ENCODE measurements around the gene RNF180.

Gene RNF180

DNA sequence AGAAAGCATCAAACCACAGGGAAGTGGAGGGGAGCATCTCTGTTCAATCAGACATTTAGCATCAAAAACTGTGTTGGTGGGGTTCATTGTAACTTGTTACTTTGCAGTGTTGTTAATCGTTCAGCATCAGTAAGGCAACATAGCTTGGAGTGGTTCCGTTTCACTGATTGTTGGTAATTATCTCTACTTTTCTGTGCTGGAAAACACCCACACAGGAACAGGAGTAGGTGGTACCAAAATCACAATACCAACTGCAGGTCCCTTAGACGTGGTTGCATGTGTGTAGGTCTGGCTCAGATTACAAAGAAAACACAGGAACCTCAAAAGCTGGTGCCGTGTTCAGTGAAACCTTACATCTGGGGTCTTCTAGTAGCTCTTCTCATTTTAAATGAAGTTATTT, 146.8 kb downstream of the RNF180 start:
- Histone ChIP-seq H3K79me1 (replicated peaks; ENCODE audit: low read length, poor library complexity, severe bottlenecking) (no peaks in the 10 kb centered on the region), H2BK12ac (ENCODE audit: low read length in 2 of 2) (no peak overlapping the region), H3K4ac (ENCODE audit: low read depth in 1 of 2, low read length in 2 of 2) (no peak overlapping the region), H4K91ac (ENCODE audit: low read length) (no peak overlapping the region), H3K4me3 (ENCODE audit: insufficient read depth in 1 of 2, low read depth in 1 of 2, low read length in 2 of 2) (no peak overlapping the region), H2AK5ac (ENCODE audit: low read length, severe bottlenecking) (no peak overlapping the region), H3K27ac (ENCODE audit: low read length, poor library complexity, severe bottlenecking) (no peak overlapping the region), H2BK120ac (ENCODE audit: low read depth, low read length) (no peak overlapping the region), H3K4me1 (ENCODE audit: control insufficient read depth, insufficient read depth, low read depth, low read length) (no peaks in the 10 kb centered on the region), H3K27me3 (ENCODE audit: control insufficient read depth in 1 of 2, insufficient read depth in 1 of 2, low read length in 2 of 2) (no peaks in the 10 kb centered on the region), H2AFZ (ENCODE audit: low read depth, low read length) (no peak overlapping the region), H3K4me2 (ENCODE audit: low read length, poor library complexity, severe bottlenecking) (no peak overlapping the region), H3K9me3 (ENCODE audit: control insufficient read depth, low read length) (no peaks in the 10 kb centered on the region), H3K9ac (ENCODE audit: low read length) (no peak overlapping the region), H3K18ac (ENCODE audit: low read depth in 1 of 2, low read length in 2 of 2) (no peak overlapping the region), H2BK15ac (ENCODE audit: low read depth, poor library complexity, severe bottlenecking) (no peak overlapping the region), H4K8ac (ENCODE audit: low read length) (no peak overlapping the region), H3K14ac (ENCODE audit: low read length in 2 of 2) (no peak overlapping the region), H3K23ac (ENCODE audit: low read length in 2 of 2) (no peak overlapping the region), H3K36me3 (ENCODE audit: control insufficient read depth in 1 of 2, insufficient read depth in 2 of 2, low read depth in 1 of 2, low read length in 2 of 2) (no peaks in the 10 kb centered on the region), H2BK5ac (ENCODE audit: low read depth, low read length, poor library complexity, severe bottlenecking) (no peak overlapping the region)
- 72% methylated on average over 4 of the region's 4 CpGs for WGBS
- DNase-seq = no peak

- no peaks in the 10 kb centered on the region for H3K27me3 ChIP-seq (ENCODE audit: control insufficient read depth in 1 of 2, insufficient read depth in 1 of 2, low read length in 2 of 2)
- no peak overlapping the region for H2AK5ac ChIP-seq (ENCODE audit: low read length, severe bottlenecking)
Measured at GRCh38 chr5:64315778-64316177, 150.1 kb downstream of the RNF180 start.

GRCh38 chr5:64318175-64318574, 152.5 kb downstream of the RNF180 start:
- H3K4me3 ChIP-seq (ENCODE audit: insufficient read depth in 1 of 2, low read depth in 1 of 2, low read length in 2 of 2) = no peak overlapping the region
- H2BK12ac ChIP-seq (ENCODE audit: low read length in 2 of 2) = no peak overlapping the region
- no peak overlapping the region for H3K4ac ChIP-seq (ENCODE audit: low read depth in 1 of 2, low read length in 2 of 2)
- H3K23ac ChIP-seq (ENCODE audit: low read length in 2 of 2) = no peak overlapping the region
- H3K9ac ChIP-seq (ENCODE audit: low read length) = no peak overlapping the region
- no peaks in the 10 kb centered on the region for H3K79me1 ChIP-seq (replicated peaks; ENCODE audit: low read length, poor library complexity, severe bottlenecking)
- no peak overlapping the region for H2BK120ac ChIP-seq (ENCODE audit: low read depth, low read length)
- H2BK5ac ChIP-seq (ENCODE audit: low read depth, low read length, poor library complexity, severe bottlenecking) = no peak overlapping the region
- no peak overlapping the region for H2AK5ac ChIP-seq (ENCODE audit: low read length, severe bottlenecking)
- H3K18ac ChIP-seq (ENCODE audit: low read depth in 1 of 2, low read length in 2 of 2) = no peak overlapping the region
- no peaks in the 10 kb centered on the region for H3K27me3 ChIP-seq (ENCODE audit: control insufficient read depth in 1 of 2, insufficient read depth in 1 of 2, low read length in 2 of 2)
- no peak overlapping the region for H2AFZ ChIP-seq (ENCODE audit: low read depth, low read length)
- WGBS = no CpG with 5 or more reads among the region's 1 CpG
- no peaks in the 10 kb centered on the region for H3K4me1 ChIP-seq (ENCODE audit: control insufficient read depth, insufficient read depth, low read depth, low read length)
- no peak for DNase-seq
- H3K36me3 ChIP-seq (ENCODE audit: control insufficient read depth in 1 of 2, insufficient read depth in 2 of 2, low read depth in 1 of 2, low read length in 2 of 2) = no peaks in the 10 kb centered on the region
- H2BK15ac ChIP-seq (ENCODE audit: low read depth, poor library complexity, severe bottlenecking) = no peak overlapping the region
- no peaks in the 10 kb centered on the region for H3K9me3 ChIP-seq (ENCODE audit: control insufficient read depth, low read length)
- no peak overlapping the region for H3K14ac ChIP-seq (ENCODE audit: low read length in 2 of 2)
- no peak overlapping the region for H4K8ac ChIP-seq (ENCODE audit: low read length)
- no peak overlapping the region for H4K91ac ChIP-seq (ENCODE audit: low read length)
- no peak overlapping the region for H3K4me2 ChIP-seq (ENCODE audit: low read length, poor library complexity, severe bottlenecking)
- H3K27ac ChIP-seq (ENCODE audit: low read length, poor library complexity, severe bottlenecking) = no peak overlapping the region

More at GRCh38 chr5:64315778-64316177, 150.1 kb downstream of the RNF180 start:
- Histone ChIP-seq H2BK12ac (ENCODE audit: low read length in 2 of 2) (no peak overlapping the region), H3K4ac (ENCODE audit: low read depth in 1 of 2, low read length in 2 of 2) (no peak overlapping the region), H3K4me1 (ENCODE audit: control insufficient read depth, insufficient read depth, low read depth, low read length) (no peaks in the 10 kb centered on the region), H3K18ac (ENCODE audit: low read depth in 1 of 2, low read length in 2 of 2) (no peak overlapping the region), H3K27ac (ENCODE audit: low read length, poor library complexity, severe bottlenecking) (no peak overlapping the region), H3K9ac (ENCODE audit: low read length) (no peak overlapping the region), H2AFZ (ENCODE audit: low read depth, low read length) (no peak overlapping the region), H3K36me3 (ENCODE audit: control insufficient read depth in 1 of 2, insufficient read depth in 2 of 2, low read depth in 1 of 2, low read length in 2 of 2) (no peaks in the 10 kb centered on the region), H4K8ac (ENCODE audit: low read length) (no peak overlapping the region), H3K14ac (ENCODE audit: low read length in 2 of 2) (no peak overlapping the region), H3K23ac (ENCODE audit: low read length in 2 of 2) (no peak overlapping the region), H3K79me1 (replicated peaks; ENCODE audit: low read length, poor library complexity, severe bottlenecking) (no peaks in the 10 kb centered on the region), H4K91ac (ENCODE audit: low read length) (no peak overlapping the region), H2BK15ac (ENCODE audit: low read depth, poor library complexity, severe bottlenecking) (no peak overlapping the region), H3K9me3 (ENCODE audit: control insufficient read depth, low read length) (no peaks in the 10 kb centered on the region), H3K4me2 (ENCODE audit: low read length, poor library complexity, severe bottlenecking) (no peak overlapping the region), H2BK5ac (ENCODE audit: low read depth, low read length, poor library complexity, severe bottlenecking) (peak overlapping the region; percentile 31), H3K4me3 (ENCODE audit: insufficient read depth in 1 of 2, low read depth in 1 of 2, low read length in 2 of 2) (no peak overlapping the region), H2BK120ac (ENCODE audit: low read depth, low read length) (no peak overlapping the region)
- 80% methylated on average over 1 of the region's 1 CpG for WGBS
- no peak for DNase-seq

DNA sequence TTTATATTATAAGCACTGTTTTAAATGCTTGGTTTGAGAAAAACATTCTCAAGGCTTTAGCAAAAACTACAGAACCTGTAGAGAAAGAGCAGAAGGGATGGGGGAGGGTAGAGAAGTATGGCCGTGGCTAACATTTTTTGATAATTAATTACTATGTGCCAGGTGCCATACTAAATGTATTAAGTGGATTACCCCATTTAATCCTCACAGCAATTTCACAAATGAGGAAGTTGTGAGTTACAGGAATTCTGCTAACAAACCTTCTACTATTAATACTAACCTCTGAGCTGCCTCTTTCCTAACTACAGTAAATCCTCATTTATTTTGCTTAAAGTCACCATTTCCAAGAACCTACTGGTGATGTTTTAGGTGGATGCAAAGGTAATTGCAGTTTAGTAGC, 157.9 kb downstream of the RNF180 start:
- no peak overlapping the region for H3K4me3 ChIP-seq (ENCODE audit: insufficient read depth in 1 of 2, low read depth in 1 of 2, low read length in 2 of 2)
- no peaks in the 10 kb centered on the region for H3K27me3 ChIP-seq (ENCODE audit: control insufficient read depth in 1 of 2, insufficient read depth in 1 of 2, low read length in 2 of 2)
- H2BK15ac ChIP-seq (ENCODE audit: low read depth, poor library complexity, severe bottlenecking) = no peak overlapping the region
- H3K27ac ChIP-seq (ENCODE audit: low read length, poor library complexity, severe bottlenecking) = no peak overlapping the region
- H3K36me3 ChIP-seq (ENCODE audit: control insufficient read depth in 1 of 2, insufficient read depth in 2 of 2, low read depth in 1 of 2, low read length in 2 of 2) = no peaks in the 10 kb centered on the region
- no peak overlapping the region for H3K14ac ChIP-seq (ENCODE audit: low read length in 2 of 2)
- H3K18ac ChIP-seq (ENCODE audit: low read depth in 1 of 2, low read length in 2 of 2) = no peak overlapping the region
- no peak overlapping the region for H3K4ac ChIP-seq (ENCODE audit: low read depth in 1 of 2, low read length in 2 of 2)
- DNase-seq = no peak
- WGBS = no CpG with 5 or more reads among the region's 1 CpG
- H2AK5ac ChIP-seq (ENCODE audit: low read length, severe bottlenecking) = no peak overlapping the region
- no peak overlapping the region for H3K23ac ChIP-seq (ENCODE audit: low read length in 2 of 2)
- H2BK12ac ChIP-seq (ENCODE audit: low read length in 2 of 2) = no peak overlapping the region
- H4K8ac ChIP-seq (ENCODE audit: low read length) = no peak overlapping the region
- peaks cover 32% of the 10 kb centered on the region for H3K9me3 ChIP-seq (ENCODE audit: control insufficient read depth, low read length)
- H3K9ac ChIP-seq (ENCODE audit: low read length) = no peak overlapping the region
- H3K4me1 ChIP-seq (ENCODE audit: control insufficient read depth, insufficient read depth, low read depth, low read length) = no peaks in the 10 kb centered on the region
- H3K79me1 ChIP-seq (replicated peaks; ENCODE audit: low read length, poor library complexity, severe bottlenecking) = no peaks in the 10 kb centered on the region
- no peak overlapping the region for H2BK120ac ChIP-seq (ENCODE audit: low read depth, low read length)
- H4K91ac ChIP-seq (ENCODE audit: low read length) = no peak overlapping the region
- H2AFZ ChIP-seq (ENCODE audit: low read depth, low read length) = no peak overlapping the region
- no peak overlapping the region for H2BK5ac ChIP-seq (ENCODE audit: low read depth, low read length, poor library complexity, severe bottlenecking)
- H3K4me2 ChIP-seq (ENCODE audit: low read length, poor library complexity, severe bottlenecking) = no peak overlapping the region

Data from mesenchymal stem cell (in vitro differentiated cells and primary cell).